Activated T-cell treated with anti-CD3 and anti-CD28 coated beads, Interleukin-2, amount 50 U/mL, for 24 hours (primary cell): ENCODE results near the gene TMEM255A.
A peak's percentile ranks its signal among the peaks of the same experiment; 100 is the strongest.

Experiments used
- DNase-seq: peaks from one replicate; pipeline ENCODE4 v3.0.0-alpha.2; 2020
- H3K27ac Mint-ChIP-seq: 2 replicates; pipeline ENCODE4 v1.8.0; 2020; ENCODE audit warnings: mild to moderate bottlenecking, mixed read lengths
- H3K27me3 Mint-ChIP-seq: 2 replicates; pipeline ENCODE4 v1.8.0; 2020; ENCODE audit warnings: mixed read lengths
- H3K36me3 Mint-ChIP-seq: 2 replicates; pipeline ENCODE4 v1.8.0; 2020; ENCODE audit warnings: low read depth, mixed read lengths
- H3K4me1 Mint-ChIP-seq: 2 replicates; pipeline ENCODE4 v1.8.0; 2020; ENCODE audit warnings: low read depth, mixed read lengths
- H3K4me3 Mint-ChIP-seq: 2 replicates; pipeline ENCODE4 v1.8.0; 2020; ENCODE audit warnings: mild to moderate bottlenecking, moderate library complexity, mixed read lengths
- H3K9me3 Mint-ChIP-seq: 2 replicates; pipeline ENCODE4 v1.8.0; 2020; ENCODE audit warnings: mixed read lengths

The TMEM255A gene

GRCh38 chrX:120262859-120263708, 48.2 kb downstream of the TMEM255A start:
- Mint-ChIP-seq H3K4me3 (no peak overlapping the region), H3K9me3 (no peaks in the 10 kb centered on the region), H3K36me3 (peaks cover 4% of the 10 kb centered on the region), H3K27me3 (peaks cover 8% of the 10 kb centered on the region), H3K4me1 (no peaks in the 10 kb centered on the region), H3K27ac (no peak overlapping the region)
- no peak for DNase-seq

DNA sequence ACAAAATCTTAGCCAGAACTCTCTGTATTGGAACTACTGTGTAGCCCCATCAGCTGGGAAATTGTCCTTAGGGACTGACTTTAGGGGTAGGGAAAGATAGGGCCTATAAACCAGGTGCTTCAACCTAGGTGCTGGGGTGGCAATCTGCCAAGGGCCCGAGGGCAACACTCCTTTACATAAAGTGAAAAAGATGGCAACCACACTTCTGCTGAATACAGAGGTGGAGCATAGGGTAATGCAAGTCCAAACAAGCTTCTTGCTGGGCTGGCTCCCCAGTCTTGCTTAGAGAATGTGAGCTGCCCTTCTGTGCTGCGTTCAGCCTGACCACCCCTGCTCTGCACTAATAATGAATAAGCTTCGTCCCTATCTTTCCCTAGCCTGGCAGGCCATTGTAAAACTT, 50.9 kb downstream of the TMEM255A start:
- Mint-ChIP-seq H3K9me3 (no peaks in the 10 kb centered on the region), H3K36me3 (peaks cover 24% of the 10 kb centered on the region), H3K27ac (no peak overlapping the region), H3K4me1 (peaks cover 14% of the 10 kb centered on the region), H3K4me3 (no peak overlapping the region), H3K27me3 (peaks cover 17% of the 10 kb centered on the region)
- DNase-seq = no peak

DNA sequence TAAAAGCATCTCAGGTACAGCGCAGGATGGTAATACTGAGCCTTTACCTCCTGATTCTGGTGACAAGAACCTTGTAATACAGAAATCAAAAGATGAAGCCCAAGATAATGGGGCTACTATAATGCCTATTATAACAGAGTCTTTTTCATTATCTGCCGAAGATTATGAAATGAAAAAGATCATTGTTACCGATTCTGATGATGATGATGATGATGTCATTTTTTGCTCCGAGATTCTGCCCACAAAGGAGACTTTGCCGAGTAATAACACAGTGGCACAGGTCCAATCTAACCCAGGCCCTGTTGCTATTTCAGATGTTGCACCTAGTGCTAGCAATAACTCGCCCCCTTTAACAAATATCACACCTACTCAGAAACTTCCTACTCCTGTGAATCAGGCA, 57.5 kb downstream of the TMEM255A start:
- DNase-seq = no peak
- no peak overlapping the region for H3K4me3 Mint-ChIP-seq
- H3K27me3 Mint-ChIP-seq = peaks cover 23% of the 10 kb centered on the region
- no peaks in the 10 kb centered on the region for H3K9me3 Mint-ChIP-seq
- H3K27ac Mint-ChIP-seq = no peak overlapping the region
- peaks cover 57% of the 10 kb centered on the region for H3K36me3 Mint-ChIP-seq
- peaks cover 27% of the 10 kb centered on the region for H3K4me1 Mint-ChIP-seq

DNA sequence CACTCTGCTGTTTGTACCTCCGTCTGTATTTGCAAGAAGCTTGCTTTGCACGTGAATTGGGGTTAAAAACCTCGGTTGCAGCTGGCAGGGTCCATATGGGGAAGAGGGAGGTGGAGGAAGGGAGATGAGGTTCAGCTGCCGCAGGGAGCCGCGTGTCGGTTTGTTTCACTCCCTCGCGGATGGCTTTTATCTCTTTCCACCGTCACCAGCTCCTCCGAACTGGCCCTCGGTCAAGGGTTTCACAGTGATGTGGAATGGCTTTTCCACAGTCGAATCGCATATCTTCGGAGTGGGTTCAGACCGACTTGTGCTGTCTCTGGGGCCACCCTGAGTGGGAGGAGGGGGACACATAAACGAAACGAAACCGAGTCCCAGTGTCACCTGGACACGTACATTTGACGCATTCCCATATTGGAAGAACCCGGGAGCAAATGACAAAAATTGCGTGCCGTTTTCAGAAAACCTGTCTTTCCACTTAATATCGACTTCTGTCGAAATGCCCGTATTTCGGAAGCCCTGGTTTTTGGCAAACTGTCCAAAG, 59.7 kb downstream of the TMEM255A start:
- peaks cover 22% of the 10 kb centered on the region for H3K4me1 Mint-ChIP-seq

DNA sequence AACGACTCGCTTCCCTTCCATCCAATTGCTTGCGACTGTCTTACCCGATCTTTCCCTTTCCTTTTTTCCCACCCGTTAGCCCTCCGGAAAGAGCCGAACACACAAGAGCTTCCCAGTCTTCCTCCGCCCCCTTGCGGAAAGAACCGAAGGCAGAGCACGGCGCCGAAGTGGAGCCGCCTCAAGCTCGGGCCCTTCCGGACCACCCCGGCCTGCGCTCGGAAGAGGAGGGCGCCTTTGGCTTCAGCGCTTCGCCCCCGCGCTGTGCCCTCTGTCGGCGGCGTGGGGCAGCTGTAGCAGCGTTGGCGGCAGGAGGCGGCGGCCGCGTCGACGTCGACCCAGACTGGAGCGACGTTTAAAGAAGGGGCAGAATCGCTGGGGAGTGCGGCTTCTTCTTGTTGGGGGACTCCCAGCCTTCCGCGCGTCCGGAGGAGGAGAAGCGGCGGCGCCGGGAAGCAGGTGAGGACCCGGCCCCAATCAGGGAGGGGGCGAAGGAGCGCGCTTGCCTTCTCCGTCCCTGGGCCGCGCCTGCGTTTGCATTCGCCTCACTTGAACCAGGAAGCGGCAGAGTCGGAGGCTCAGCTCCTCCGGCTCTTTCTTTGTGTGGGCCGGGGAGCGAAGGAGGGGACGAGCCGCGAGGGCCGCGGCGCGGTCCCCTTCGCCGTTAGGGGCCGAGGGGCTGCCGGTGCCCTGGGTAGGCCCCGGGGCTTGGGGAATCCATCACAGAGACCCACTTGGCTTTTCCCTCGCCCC, 60.6 kb downstream of the TMEM255A start, which contains the start of gene ZBTB33:
ZBTB33 (plus strand) TSS at position 291 of the 750 bp plus-strand sequence. CDS start 2,604 bp downstream, outside the sequence.
- Mint-ChIP-seq H3K9me3 (no peaks in the 10 kb centered on the region), H3K4me1 (peaks cover 16% of the 10 kb centered on the region), H3K36me3 (peaks cover 35% of the 10 kb centered on the region), H3K4me3 (peak within 1 kb of the TSS; percentile 91), H3K27ac (peak within 1 kb of the TSS; percentile 95), H3K27me3 (peaks cover 27% of the 10 kb centered on the region)
- DNase-seq = peak; percentile 85

More for the DNA sequence above, 59.7 kb downstream of the TMEM255A start:
- H3K36me3 Mint-ChIP-seq = peaks cover 41% of the 10 kb centered on the region
- peaks cover 22% of the 10 kb centered on the region for H3K27me3 Mint-ChIP-seq
- peak; percentile 49 for DNase-seq
- peak overlapping the region; percentile 91 for H3K4me3 Mint-ChIP-seq
- H3K9me3 Mint-ChIP-seq = no peaks in the 10 kb centered on the region
- H3K27ac Mint-ChIP-seq = peak overlapping the region; percentile 95

DNA sequence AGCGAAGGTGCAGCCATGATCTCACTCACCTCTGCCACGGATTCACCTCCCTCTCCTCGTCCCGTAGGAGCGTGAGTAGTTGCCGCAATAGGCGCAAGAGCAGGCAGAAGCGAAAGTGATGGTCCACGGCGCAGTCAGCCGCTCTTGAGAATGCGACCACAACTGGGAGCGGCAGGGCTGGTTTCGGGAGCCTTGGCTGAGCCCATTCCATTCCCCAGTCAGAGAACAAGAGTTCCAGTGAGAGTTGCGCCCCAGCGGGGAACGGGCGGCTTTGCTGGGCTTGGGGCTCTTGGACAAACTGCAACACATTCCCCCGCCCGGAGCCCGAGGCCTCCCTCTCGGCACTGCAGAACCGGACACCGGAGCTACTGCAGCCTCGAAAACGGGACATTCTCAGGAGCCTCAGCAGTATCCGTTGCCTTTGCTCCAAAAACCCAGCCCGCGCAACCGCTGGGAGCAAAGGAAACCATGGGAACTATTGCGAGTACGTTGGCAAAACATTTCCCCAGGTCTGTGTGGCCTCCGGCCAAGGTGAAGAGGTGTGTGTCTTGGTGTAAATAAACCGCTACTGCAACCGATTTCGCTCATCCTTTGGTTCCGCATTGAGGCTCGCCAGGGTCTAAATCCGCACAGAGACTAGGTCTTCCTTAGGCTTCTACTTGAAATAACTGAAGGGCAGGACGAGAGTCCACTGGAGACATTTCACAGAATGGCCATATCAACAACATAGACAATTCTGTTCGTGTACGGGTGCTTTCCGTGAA, 66.3 kb downstream of the TMEM255A start:
- H3K4me1 Mint-ChIP-seq = peaks cover 20% of the 10 kb centered on the region
- peaks cover 8% of the 10 kb centered on the region for H3K36me3 Mint-ChIP-seq
- H3K4me3 Mint-ChIP-seq = peak overlapping the region; percentile 84
- H3K27me3 Mint-ChIP-seq = peaks cover 34% of the 10 kb centered on the region
- peak overlapping the region; percentile 88 for H3K27ac Mint-ChIP-seq
- no peaks in the 10 kb centered on the region for H3K9me3 Mint-ChIP-seq
- peak; percentile 68 for DNase-seq

DNA sequence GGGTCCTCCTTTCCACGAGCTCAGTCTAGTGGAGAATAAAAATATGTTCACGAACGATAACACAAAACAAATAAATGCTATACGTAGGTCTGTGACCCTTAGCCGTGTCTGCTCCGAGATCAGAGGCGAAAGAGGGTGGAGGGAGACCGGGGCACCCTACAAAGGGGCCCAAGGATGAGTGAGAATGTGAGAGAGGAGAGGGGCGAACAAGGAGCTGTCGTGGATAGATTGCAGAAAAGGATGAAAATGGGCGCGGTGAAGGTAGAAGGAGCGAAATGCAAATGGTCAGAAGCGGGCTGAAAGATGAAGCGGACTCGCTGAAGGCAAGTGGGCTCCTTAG, 66.9 kb downstream of the TMEM255A start:
- peak overlapping the region; percentile 84 for H3K4me3 Mint-ChIP-seq
- no peak for DNase-seq
- peak overlapping the region; percentile 88 for H3K27ac Mint-ChIP-seq
- H3K36me3 Mint-ChIP-seq = peaks cover 8% of the 10 kb centered on the region
- peaks cover 33% of the 10 kb centered on the region for H3K27me3 Mint-ChIP-seq
- peaks cover 19% of the 10 kb centered on the region for H3K4me1 Mint-ChIP-seq
- H3K9me3 Mint-ChIP-seq = no peaks in the 10 kb centered on the region

DNA sequence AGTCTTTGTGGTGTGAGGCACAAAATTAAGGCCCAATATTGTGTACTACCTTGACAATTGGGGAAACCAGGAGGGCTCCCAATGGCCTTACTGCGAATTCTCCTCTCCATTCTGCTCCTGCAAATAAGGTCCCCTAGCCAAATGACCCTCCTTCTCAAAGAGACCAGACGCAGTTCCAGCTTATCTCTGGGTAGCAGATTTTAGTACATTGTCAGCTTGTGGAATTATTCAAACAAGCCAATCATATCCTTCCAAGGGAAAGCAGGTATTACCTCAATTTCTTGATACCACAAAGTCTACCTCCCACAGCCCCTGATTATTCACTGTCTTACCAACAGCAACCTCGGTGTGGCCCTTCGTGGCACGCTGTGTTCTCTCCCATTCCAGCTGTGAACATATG, 68.4 kb downstream of the TMEM255A start:
- H3K36me3 Mint-ChIP-seq = peaks cover 8% of the 10 kb centered on the region
- peaks cover 34% of the 10 kb centered on the region for H3K27me3 Mint-ChIP-seq
- H3K9me3 Mint-ChIP-seq = no peaks in the 10 kb centered on the region
- DNase-seq = no peak
- H3K4me3 Mint-ChIP-seq = no peak overlapping the region
- no peak overlapping the region for H3K27ac Mint-ChIP-seq
- peaks cover 16% of the 10 kb centered on the region for H3K4me1 Mint-ChIP-seq

DNA sequence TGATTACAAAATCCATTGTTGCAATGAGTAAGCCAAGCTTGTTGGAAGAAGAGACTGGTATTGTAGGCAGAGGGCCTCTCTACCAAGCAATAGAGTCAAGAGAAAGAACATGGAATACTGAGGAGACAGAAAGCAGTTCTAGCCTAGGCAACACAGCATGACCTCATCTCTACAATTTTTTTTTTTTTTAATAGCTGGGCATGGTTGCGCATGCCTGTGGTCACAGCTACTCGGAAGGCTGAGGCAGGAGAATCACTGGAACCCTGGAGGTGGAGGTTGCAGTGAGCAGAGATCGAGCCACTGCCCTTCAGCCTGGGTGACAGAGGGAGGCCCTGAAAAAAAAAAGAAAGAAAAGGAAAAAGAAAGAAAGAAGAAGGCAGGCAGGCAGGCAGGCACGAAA, 72.3 kb downstream of the TMEM255A start:
- H3K36me3 Mint-ChIP-seq = peaks cover 5% of the 10 kb centered on the region
- no peak overlapping the region for H3K27ac Mint-ChIP-seq

GRCh38 chrX:120236687-120237479, 74.4 kb downstream of the TMEM255A start:
- Mint-ChIP-seq H3K9me3 (no peaks in the 10 kb centered on the region), H3K4me1 (peaks cover 2% of the 10 kb centered on the region), H3K27ac (no peak overlapping the region), H3K4me3 (no peak overlapping the region), H3K27me3 (peaks cover 12% of the 10 kb centered on the region), H3K36me3 (peaks cover 5% of the 10 kb centered on the region)
- no peak for DNase-seq

More for the DNA sequence above, 72.3 kb downstream of the TMEM255A start:
- peaks cover 10% of the 10 kb centered on the region for H3K4me1 Mint-ChIP-seq
- H3K27me3 Mint-ChIP-seq = peaks cover 19% of the 10 kb centered on the region
- no peaks in the 10 kb centered on the region for H3K9me3 Mint-ChIP-seq
- H3K4me3 Mint-ChIP-seq = no peak overlapping the region
- no peak for DNase-seq

DNA sequence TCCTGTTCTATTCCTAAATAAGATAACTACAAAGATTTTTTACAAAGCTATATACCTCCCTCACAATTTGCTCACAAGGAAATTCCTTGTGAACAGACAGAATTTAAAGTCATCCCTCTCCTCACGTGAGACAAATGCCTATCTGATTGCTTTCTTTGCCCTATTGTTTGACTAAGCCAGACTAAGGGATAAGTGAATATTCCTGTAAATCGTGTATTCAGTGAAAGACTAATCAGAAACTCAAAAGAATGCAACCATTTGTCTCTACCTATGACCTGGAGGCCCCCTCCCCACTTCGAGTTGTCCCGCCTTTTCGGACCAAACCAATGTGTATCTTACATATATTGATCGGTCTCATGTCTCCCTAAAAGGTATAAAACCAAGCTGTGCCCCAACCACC, 76.0 kb downstream of the TMEM255A start:
- Mint-ChIP-seq H3K9me3 (no peaks in the 10 kb centered on the region), H3K4me1 (no peaks in the 10 kb centered on the region), H3K36me3 (peaks cover 5% of the 10 kb centered on the region), H3K27me3 (peaks cover 11% of the 10 kb centered on the region), H3K4me3 (no peak overlapping the region), H3K27ac (no peak overlapping the region)
- no peak for DNase-seq

GRCh38 chrX:120228187-120228908, 82.9 kb downstream of the TMEM255A start:
- H3K27me3 Mint-ChIP-seq = peaks cover 7% of the 10 kb centered on the region
- peaks cover 2% of the 10 kb centered on the region for H3K36me3 Mint-ChIP-seq
- no peak overlapping the region for H3K4me3 Mint-ChIP-seq
- no peak for DNase-seq
- no peak overlapping the region for H3K27ac Mint-ChIP-seq
- no peaks in the 10 kb centered on the region for H3K4me1 Mint-ChIP-seq
- no peaks in the 10 kb centered on the region for H3K9me3 Mint-ChIP-seq

DNA sequence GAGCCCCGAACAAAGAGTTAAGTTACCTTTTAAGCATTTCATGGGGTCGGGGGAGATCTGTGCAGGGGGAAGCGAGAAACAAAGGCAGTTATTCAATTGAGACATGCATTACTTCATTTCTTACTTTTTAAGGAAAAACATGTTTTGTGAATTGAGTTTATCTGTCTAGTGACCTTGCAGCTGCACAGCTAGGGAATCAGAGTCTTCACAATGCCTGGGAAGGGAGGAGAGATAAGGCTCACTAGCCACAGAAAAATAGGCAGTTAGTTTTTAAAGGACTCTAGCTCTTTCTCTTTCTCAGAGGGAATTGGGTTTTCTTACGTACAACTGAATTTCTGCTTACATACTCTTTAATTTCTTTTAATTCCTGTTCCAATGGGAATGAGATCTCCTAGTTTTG, 86.9 kb downstream of the TMEM255A start:
- Mint-ChIP-seq H3K4me1 (no peaks in the 10 kb centered on the region), H3K27me3 (peaks cover 5% of the 10 kb centered on the region), H3K4me3 (no peak overlapping the region), H3K9me3 (no peaks in the 10 kb centered on the region), H3K27ac (no peak overlapping the region), H3K36me3 (peaks cover 7% of the 10 kb centered on the region)
- no peak for DNase-seq
